Endothelial cell of umbilical vein (primary cell): ENCODE results near the gene NR1H2. TPM values are rescaled to one million over a fixed set of nuclear protein-coding genes. Genes with fewer than 3 reads are reported as not detected.

Experiments
- BruUV-seq: library from RNA; stranded (reverse); fragments of 400-500 nt; replicated peaks from 2 replicates; lab custom pipeline; 2021; lab: Mats Ljungman, UMichigan
- CTCF ChIA-PET: fragments of 300-600, 350-600 bp; sonication (Branson Sonifier 250); formaldehyde crosslinking; loops from one replicate; lab custom pipeline; 2021; ENCODE audit warnings: antibody characterized with exemption, inconsistent platforms; lab: Charles Lee
- POLR2A ChIA-PET: fragments of 300-600, 350-600 bp; sonication (Branson Sonifier 250); formaldehyde crosslinking; loops from one replicate; lab custom pipeline; 2021; ENCODE audit warnings: antibody characterized with exemption, inconsistent platforms; lab: Charles Lee
- DNase-seq: peaks from one replicate; pipeline ENCODE4 v3.0.0-alpha.2; 2011; ENCODE audit warnings: low read depth, low spot score
- FAIRE-seq: peaks from 2 replicates; lab custom pipeline; 2011; peaks lifted over from hg19 to GRCh38; lab: Jason Lieb, UNC
- H2AFZ ChIP-seq: 2 replicates; pipeline ENCODE4 v1.6.0; 2012; ENCODE audit warnings: low read depth, low read length, control low read depth, inconsistent platforms
- H3K27ac ChIP-seq: 2 replicates; pipeline ENCODE4 v1.5.1; 2011; ENCODE audit warnings: low read depth, mild to moderate bottlenecking, control low read depth, low read length, moderate library complexity; ENCODE audit not compliant: insufficient read depth
- H3K27me3 ChIP-seq, 2 experiments: 2 replicates each; pipeline versions ENCODE4 v1.6.0 to v1.6.1; 2011; ENCODE audit warnings: low read length in 2 of 2, mixed read lengths in 1 of 2; ENCODE audit not compliant: control insufficient read depth in 2 of 2, insufficient read depth in 2 of 2
- H3K36me3 ChIP-seq, 2 experiments: 2 replicates in 1 of 2; 3 replicates in 1 of 2; pipeline ENCODE4 v1.5.1; 2011; ENCODE audit warnings: low read length in 2 of 2, mild to moderate bottlenecking in 1 of 2, moderate library complexity in 1 of 2; ENCODE audit not compliant: control insufficient read depth in 2 of 2, insufficient read depth in 2 of 2; ENCODE audit errors: extremely low read depth in 1 of 2
- H3K4me1 ChIP-seq: 3 replicates; pipeline ENCODE4 v1.5.1; 2011; ENCODE audit warnings: mild to moderate bottlenecking, low read length; ENCODE audit not compliant: control insufficient read depth, insufficient read depth; ENCODE audit errors: extremely low read depth
- H3K4me2 ChIP-seq: 2 replicates; pipeline ENCODE4 v1.6.1; 2011; ENCODE audit warnings: low read length, control low read depth, mixed read lengths; ENCODE audit not compliant: insufficient read depth
- H3K4me3 ChIP-seq, 3 experiments: fragments of 200-600 bp in 1 of 3; sonication (generic), shearing (Covaris generic) in 1 of 3; replicated peaks in 1 of 3; 2 replicates each; pipeline ENCODE4 v1.5.1; 2011 to 2016; ENCODE audit warnings: control low read depth in 3 of 3, low read length in 3 of 3, mild to moderate bottlenecking in 2 of 3, inconsistent platforms in 1 of 3, low read depth in 1 of 3, moderate library complexity in 1 of 3; ENCODE audit not compliant: insufficient read depth in 1 of 3
- H3K79me2 ChIP-seq: 2 replicates; pipeline ENCODE4 v1.6.0; 2012; ENCODE audit warnings: low read length, inconsistent platforms; ENCODE audit not compliant: control insufficient read depth, insufficient read depth
- H3K9ac ChIP-seq: replicated peaks from 2 replicates; pipeline ENCODE3; 2011; ENCODE audit warnings: low read length, control low read depth; ENCODE audit not compliant: insufficient read depth; ENCODE audit errors: extremely low read depth
- H3K9me1 ChIP-seq: replicated peaks from 3 replicates; pipeline ENCODE4 v1.6.0; 2011; ENCODE audit warnings: mild to moderate bottlenecking, low read length; ENCODE audit not compliant: control insufficient read depth, insufficient read depth; ENCODE audit errors: extremely low read depth
- H3K9me3 ChIP-seq: replicated peaks from 2 replicates; pipeline ENCODE4 v1.5.1; 2012; ENCODE audit warnings: low read length, inconsistent platforms; ENCODE audit not compliant: control insufficient read depth, insufficient read depth
- H4K20me1 ChIP-seq: replicated peaks from 2 replicates; pipeline ENCODE3; 2011; ENCODE audit warnings: mild to moderate bottlenecking, low read length; ENCODE audit not compliant: control insufficient read depth, insufficient read depth; ENCODE audit errors: extremely low read depth
- EZH2 ChIP-seq: IDR thresholded peaks from 2 replicates; pipeline ENCODE4 v1.6.1; 2012; ENCODE audit warnings: borderline replicate concordance, low read depth, mild to moderate bottlenecking, moderate library complexity, low read length, inconsistent platforms; ENCODE audit not compliant: severe bottlenecking
- FOS ChIP-seq: IDR thresholded peaks from 2 replicates; pipeline ENCODE4 v1.6.1; 2011; ENCODE audit warnings: mild to moderate bottlenecking, low read length, moderate library complexity, borderline replicate concordance; ENCODE audit not compliant: insufficient read depth
- MAX ChIP-seq: IDR thresholded peaks from 2 replicates; pipeline ENCODE4 v1.6.1; 2011; ENCODE audit not compliant: insufficient read depth, insufficient read length
- MYC ChIP-seq: IDR thresholded peaks from one replicate; pipeline ENCODE4 v1.6.1; 2011; ENCODE audit warnings: mild to moderate bottlenecking, low read depth, low read length
- POLR2AphosphoS5 ChIP-seq: IDR thresholded peaks from 2 replicates; pipeline ENCODE4 v1.6.1; 2012; ENCODE audit warnings: low read depth, mild to moderate bottlenecking, control low read depth, low read length, moderate library complexity; ENCODE audit not compliant: insufficient read depth
- dilution Hi-C: fragments of 300-500 bp; cut with MboI; formaldehyde crosslinking; loops from one replicate; pipeline ENCODE4 v1.15.0; 2019; ENCODE audit warnings: low sequenced_read_pairs; ENCODE audit not compliant: extremely low pct_ligation_motif_present
- intact Hi-C: fragments of 100-400 bp; cut with micrococcal nuclease; formaldehyde crosslinking; loops from one replicate; pipeline ENCODE4 v1.10.0; 2022
- polyA plus RNA-seq, 4 experiments: library from polyadenylated mRNA; depleted of rRNA in 3 of 4; stranded (reverse) in 3 of 4; unstranded in 1 of 4; fragments of >200 nt; gene quantifications; 2 replicates each; pipeline versions ENCODE4 v1.2.1 to v1.2.3, GENCODE V29; 2011 to 2012; ENCODE audit warnings: missing spikeins in 1 of 4
- total RNA-seq: library from RNA; stranded (reverse); gene quantifications from 2 replicates; pipeline ENCODE4 v1.2.3, GENCODE V29; 2021

Gene NR1H2
- total and polyA plus RNA-seq, 2 donors (not counting 3 experiments of a cell fraction or from before 2014, with no cell fraction given): 46.7 to 48.4 TPM

- Histone ChIP-seq H3K36me3 (no peaks in the 10 kb centered on the region), H3K9me3 (no peaks in the 10 kb centered on the region), H3K9ac (no peak overlapping the region), H3K4me2 (no peak overlapping the region), H3K27ac (no peak overlapping the region), H3K9me1 (no peaks in the 10 kb centered on the region), H3K79me2 (no peaks in the 10 kb centered on the region), H4K20me1 (no peaks in the 10 kb centered on the region), H3K27me3 (peaks cover 16 to 20% of the 10 kb centered on the region in 2 experiments), H2AFZ (no peak overlapping the region), H3K4me3 (no peak overlapping the region), H3K4me1 (peaks cover 9% of the 10 kb centered on the region)
- FAIRE-seq: no peak
- DNase-seq: no peak
- no TSS peak for BruUV-seq
- intact Hi-C loops: loop anchor here (1.0 to 5.0 kb wide), 2 partner anchors 17 to 325 kb away; no protein-coding TSS in a partner anchor
- CTCF ChIA-PET: interaction anchor here (1.5 kb wide), 1 partner anchor 25 kb away, joined by 8 read pairs; no protein-coding TSS in a partner anchor
- TF ChIP-seq MAX: no peak
- no peak for TF ChIP-seq EZH2
- no peak for TF ChIP-seq POLR2AphosphoS5
- TF ChIP-seq FOS: no peak
- no peak for TF ChIP-seq MYC
- POLR2A ChIA-PET: no interaction called here
- dilution Hi-C loops: no loop called here
Observed at GRCh38 chr19:50332244-50333038, 43.8 kb upstream of the NR1H2 start.
